NCI-H1105 treated with DMSO at 0.1 percent for 48 hours (cell line): ENCODE results near the gene RALB.
"Not testable (repeated sequence)": the region's sequence is repeated elsewhere in the genome, so short reads cannot be mapped to it uniquely, and the experiment has no call there.

Source experiments
- DNase-seq: peaks from one replicate; lab custom pipeline; 2025; lab: John Stamatoyannopoulos, UW

The RALB gene

GRCh38 chr2:120224735-120225548 is 27.7 kb upstream of the RALB start:
- DNase-seq: no peak

- DNase-seq: no peak
Observed at GRCh38 chr2:120225549-120226065, 27.0 kb upstream of the RALB start.

GRCh38 chr2:120226316-120226715 is 26.3 kb upstream of the RALB start:
- DNase-seq: no peak

GRCh38 chr2:120227111-120227991 is 25.3 kb upstream of the RALB start:
- DNase-seq: no peak

- DNase-seq: no peak
Observed at GRCh38 chr2:120228503-120228902, 24.1 kb upstream of the RALB start.

- DNase-seq: no peak
Observed at GRCh38 chr2:120229341-120229740, 23.3 kb upstream of the RALB start.

- no peak for DNase-seq
Observed at GRCh38 chr2:120230515-120231471, 21.9 kb upstream of the RALB start.

- DNase-seq: no peak
Observed at GRCh38 chr2:120231564-120231973, 21.1 kb upstream of the RALB start.

GRCh38 chr2:120231974-120232635 is 20.5 kb upstream of the RALB start:
- DNase-seq: no peak

GRCh38 chr2:120233292-120233691 is 19.4 kb upstream of the RALB start:
- no peak for DNase-seq

GRCh38 chr2:120235158-120235557 is 17.5 kb upstream of the RALB start:
- DNase-seq: not testable (repeated sequence)

- DNase-seq: no peak
Observed at GRCh38 chr2:120235681-120236080, 17.0 kb upstream of the RALB start.

GRCh38 chr2:120236316-120236715 is 16.3 kb upstream of the RALB start:
- DNase-seq: no peak

- no peak for DNase-seq
Observed at GRCh38 chr2:120236791-120237190, 15.9 kb upstream of the RALB start.

- DNase-seq: no peak
Observed at GRCh38 chr2:120237491-120237902, 15.2 kb upstream of the RALB start.

GRCh38 chr2:120238728-120239487 is 13.7 kb upstream of the RALB start:
- no peak for DNase-seq

GRCh38 chr2:120239488-120240287 is 13.0 kb upstream of the RALB start:
- DNase-seq: no peak

- DNase-seq: no peak
Observed at GRCh38 chr2:120240901-120241429, 11.7 kb upstream of the RALB start.

GRCh38 chr2:120241684-120242083 is 11.0 kb upstream of the RALB start:
- DNase-seq: no peak
